A549 (cell line): Measurements from ENCODE around the gene DNAH17.

Experiments
- CEBPB ChIP-seq, 2 experiments: fragments of >200 bp in 1 of 2; sonication (Bioruptor Twin) in 1 of 2; formaldehyde crosslinking in 1 of 2; IDR thresholded peaks; 2 replicates each; pipeline ENCODE4 v1.6.1; 2012 to 2016
- EP300 ChIP-seq, 2 experiments: fragments of >200 bp; sonication (Bioruptor Twin); formaldehyde crosslinking; IDR thresholded peaks; 2 replicates in 1 of 2; 3 replicates in 1 of 2; pipeline ENCODE4 v1.6.1; 2016 to 2017
- FOSL2 ChIP-seq, 2 experiments: fragments of 450-650 bp in 1 of 2; fragments of >200 bp in 1 of 2; sonication (Bioruptor Twin) in 1 of 2; formaldehyde crosslinking; IDR thresholded peaks; 2 replicates each; pipeline versions ENCODE4 v1.5.0 to v1.6.1; 2016 to 2020; ENCODE audit warnings: mild to moderate bottlenecking in 1 of 2, moderate library complexity in 1 of 2
- MAZ ChIP-seq: fragments of 150-350 bp; IDR thresholded peaks from 2 replicates; pipeline ENCODE4 v1.6.1; 2014; ENCODE audit warnings: antibody characterized with exemption, low read depth, low read length, borderline replicate concordance
- NPAS2 ChIP-seq: fragments of 250-450 bp; sonication (Bioruptor Pico); IDR thresholded peaks from 2 replicates; pipeline ENCODE4 v1.8.0; 2022; ENCODE audit warnings: mild to moderate bottlenecking, moderate library complexity, borderline replicate concordance
- POLR2A ChIP-seq: IDR thresholded peaks from 2 replicates; pipeline ENCODE4 v1.6.1; 2012; ENCODE audit warnings: mild to moderate bottlenecking, low read length
- POLR2AphosphoS2 ChIP-seq: conservative IDR thresholded peaks from 2 replicates; pipeline ENCODE4 v1.6.1; 2012; ENCODE audit warnings: low read length, improper control_type of control experiment, inconsistent platforms
- RARB ChIP-seq: fragments of 250-450 bp; sonication (Bioruptor Pico); IDR thresholded peaks from 2 replicates; pipeline ENCODE4 v1.8.0; 2021; ENCODE audit warnings: mild to moderate bottlenecking, moderate library complexity
- SMC3 ChIP-seq: fragments of >200 bp; sonication (Bioruptor Twin); formaldehyde crosslinking; IDR thresholded peaks from 3 replicates; pipeline ENCODE4 v1.6.1; 2018; ENCODE audit warnings: inconsistent platforms
- TF ChIP-seq, protein P1 (sequence below): fragments of >200 bp; sonication (Bioruptor Twin); formaldehyde crosslinking; IDR thresholded peaks from 3 replicates; pipeline ENCODE4 v1.5.1; 2016
- TF ChIP-seq, protein P2 (sequence below): fragments of 150-350 bp; IDR thresholded peaks from 2 replicates; pipeline ENCODE4 v1.6.1; 2014; ENCODE audit warnings: low read depth, mild to moderate bottlenecking, low read length

DNA sequence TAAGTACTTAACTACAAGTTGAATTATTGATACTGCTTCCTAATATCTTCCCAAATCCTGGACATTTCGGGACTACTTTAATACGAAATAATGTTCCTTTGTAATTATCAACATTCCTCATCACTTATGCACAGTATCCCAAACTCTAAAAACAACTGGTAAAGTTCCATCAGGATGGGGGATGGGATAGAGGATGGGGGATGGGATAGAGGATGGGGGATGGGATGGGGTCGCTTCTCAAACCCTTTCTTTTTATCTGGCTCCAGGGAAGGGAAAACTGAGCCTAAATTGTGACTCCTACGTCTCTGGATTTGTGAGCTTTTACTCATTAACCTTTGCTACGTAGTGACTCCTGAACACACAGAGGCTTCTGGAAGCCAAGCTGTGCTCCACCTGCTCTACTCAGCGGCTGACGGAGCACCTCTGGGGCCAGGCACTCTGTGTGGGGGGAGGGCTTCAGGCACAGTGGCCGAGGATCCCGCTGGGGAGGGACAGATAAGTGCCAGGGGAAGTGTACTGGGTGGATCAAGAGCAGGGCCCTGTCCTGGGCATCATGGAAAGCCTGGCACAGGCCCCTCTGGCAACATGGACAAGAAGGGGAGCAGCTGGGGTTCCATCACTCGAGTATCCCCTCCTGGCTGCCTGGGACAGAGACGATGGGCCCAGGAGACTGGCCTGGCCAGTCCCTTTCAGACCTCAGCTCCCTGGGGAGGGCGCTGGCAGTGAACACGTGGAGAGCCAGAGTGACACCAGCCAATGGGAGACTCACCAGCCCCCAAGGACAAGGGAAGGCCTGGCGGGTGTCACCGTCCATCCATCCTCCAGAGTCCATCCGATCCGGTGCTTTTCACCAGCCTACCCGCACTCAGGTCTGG, 142.5 kb downstream of the DNAH17 start:
- TF ChIP-seq EP300 (IDR thresholded peaks at IDR 0.05) (no peak), SMC3 (no peak), POLR2AphosphoS2 (no peak), RARB (CRISPR knock-in tag) (no peak), CEBPB (IDR thresholded peaks at IDR 0.05) (no peak), FOSL2 (IDR thresholded peaks at IDR 0.05) (no peak), FOSL2 (CRISPR knock-in tag; IDR thresholded peaks at IDR 0.05) (no peak), POLR2A (no peak), NPAS2 (CRISPR knock-in tag) (no peak), MAZ (no peak)
- TF ChIP-seq, protein P1, sequence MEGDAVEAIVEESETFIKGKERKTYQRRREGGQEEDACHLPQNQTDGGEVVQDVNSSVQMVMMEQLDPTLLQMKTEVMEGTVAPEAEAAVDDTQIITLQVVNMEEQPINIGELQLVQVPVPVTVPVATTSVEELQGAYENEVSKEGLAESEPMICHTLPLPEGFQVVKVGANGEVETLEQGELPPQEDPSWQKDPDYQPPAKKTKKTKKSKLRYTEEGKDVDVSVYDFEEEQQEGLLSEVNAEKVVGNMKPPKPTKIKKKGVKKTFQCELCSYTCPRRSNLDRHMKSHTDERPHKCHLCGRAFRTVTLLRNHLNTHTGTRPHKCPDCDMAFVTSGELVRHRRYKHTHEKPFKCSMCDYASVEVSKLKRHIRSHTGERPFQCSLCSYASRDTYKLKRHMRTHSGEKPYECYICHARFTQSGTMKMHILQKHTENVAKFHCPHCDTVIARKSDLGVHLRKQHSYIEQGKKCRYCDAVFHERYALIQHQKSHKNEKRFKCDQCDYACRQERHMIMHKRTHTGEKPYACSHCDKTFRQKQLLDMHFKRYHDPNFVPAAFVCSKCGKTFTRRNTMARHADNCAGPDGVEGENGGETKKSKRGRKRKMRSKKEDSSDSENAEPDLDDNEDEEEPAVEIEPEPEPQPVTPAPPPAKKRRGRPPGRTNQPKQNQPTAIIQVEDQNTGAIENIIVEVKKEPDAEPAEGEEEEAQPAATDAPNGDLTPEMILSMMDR = no peak
- TF ChIP-seq, protein P2, sequence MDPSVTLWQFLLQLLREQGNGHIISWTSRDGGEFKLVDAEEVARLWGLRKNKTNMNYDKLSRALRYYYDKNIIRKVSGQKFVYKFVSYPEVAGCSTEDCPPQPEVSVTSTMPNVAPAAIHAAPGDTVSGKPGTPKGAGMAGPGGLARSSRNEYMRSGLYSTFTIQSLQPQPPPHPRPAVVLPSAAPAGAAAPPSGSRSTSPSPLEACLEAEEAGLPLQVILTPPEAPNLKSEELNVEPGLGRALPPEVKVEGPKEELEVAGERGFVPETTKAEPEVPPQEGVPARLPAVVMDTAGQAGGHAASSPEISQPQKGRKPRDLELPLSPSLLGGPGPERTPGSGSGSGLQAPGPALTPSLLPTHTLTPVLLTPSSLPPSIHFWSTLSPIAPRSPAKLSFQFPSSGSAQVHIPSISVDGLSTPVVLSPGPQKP = no peak
